Neural crest cell (in vitro differentiated cells): ENCODE measurements around the gene PAPPA2. TPM values are rescaled to one million over a fixed set of nuclear protein-coding genes. Genes with fewer than 3 reads are reported as not detected.

Experiments
- DNase-seq: peaks from one replicate; pipeline ENCODE4 v3.0.0; 2021; ENCODE audit warnings: low read depth, mixed read lengths, low spot score
- H3K27ac Mint-ChIP-seq: one replicate; pipeline ENCODE4 v1.8.0; 2021; ENCODE audit warnings: mild to moderate bottlenecking, mixed read lengths; ENCODE audit not compliant: unreplicated experiment
- H3K27me3 Mint-ChIP-seq: 2 replicates; pipeline ENCODE4 v1.8.0; 2021; ENCODE audit warnings: low read depth, mild to moderate bottlenecking, mixed read lengths
- H3K36me3 Mint-ChIP-seq: 2 replicates; pipeline ENCODE4 v1.8.0; 2021; ENCODE audit warnings: low read depth, mild to moderate bottlenecking, mixed read lengths
- H3K4me1 Mint-ChIP-seq: 2 replicates; pipeline ENCODE4 v1.8.0; 2021; ENCODE audit warnings: mixed read lengths
- H3K4me3 Mint-ChIP-seq: one replicate; pipeline ENCODE4 v1.8.0; 2021; ENCODE audit warnings: mild to moderate bottlenecking, mixed read lengths
- H3K9me3 Mint-ChIP-seq: 2 replicates; pipeline ENCODE4 v1.8.0; 2021; ENCODE audit warnings: mixed read lengths
- total RNA-seq: library from RNA; stranded (reverse); gene quantifications from 2 replicates; pipeline ENCODE4 v1.2.1, GENCODE V29; 2021
- TF ChIP-seq, protein P1 (sequence below): fragments of 200-600 bp; sonication (generic); conservative IDR thresholded peaks from 2 replicates; pipeline ENCODE4 v1.5.0; 2021; ENCODE audit warnings: antibody characterized with exemption, mild to moderate bottlenecking

PAPPA2 gene
- total RNA-seq, 1 donor from 2014 or later: 0.79 TPM

DNA sequence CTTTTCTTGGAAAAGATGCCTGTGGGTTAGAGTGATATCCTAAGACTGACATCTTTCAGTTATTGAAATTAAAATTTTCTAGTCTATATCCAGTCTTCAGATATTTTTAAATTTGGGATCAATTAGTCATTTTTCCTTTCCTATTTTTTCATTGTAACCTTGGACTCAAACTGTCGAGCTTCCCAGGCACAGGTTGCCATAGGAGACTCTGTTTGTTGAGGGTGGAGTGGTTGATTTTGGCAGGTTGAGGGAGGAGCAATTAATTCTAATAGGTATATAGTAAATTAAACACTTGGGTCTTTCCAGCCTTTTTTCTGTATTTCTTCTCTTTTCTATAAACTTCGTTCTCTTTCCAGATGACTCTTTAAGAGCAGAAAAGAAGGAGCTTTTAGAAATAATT is 374.7 kb downstream of the PAPPA2 start:
- H3K36me3 Mint-ChIP-seq: no peaks in the 10 kb centered on the region
- TF ChIP-seq, protein P1, sequence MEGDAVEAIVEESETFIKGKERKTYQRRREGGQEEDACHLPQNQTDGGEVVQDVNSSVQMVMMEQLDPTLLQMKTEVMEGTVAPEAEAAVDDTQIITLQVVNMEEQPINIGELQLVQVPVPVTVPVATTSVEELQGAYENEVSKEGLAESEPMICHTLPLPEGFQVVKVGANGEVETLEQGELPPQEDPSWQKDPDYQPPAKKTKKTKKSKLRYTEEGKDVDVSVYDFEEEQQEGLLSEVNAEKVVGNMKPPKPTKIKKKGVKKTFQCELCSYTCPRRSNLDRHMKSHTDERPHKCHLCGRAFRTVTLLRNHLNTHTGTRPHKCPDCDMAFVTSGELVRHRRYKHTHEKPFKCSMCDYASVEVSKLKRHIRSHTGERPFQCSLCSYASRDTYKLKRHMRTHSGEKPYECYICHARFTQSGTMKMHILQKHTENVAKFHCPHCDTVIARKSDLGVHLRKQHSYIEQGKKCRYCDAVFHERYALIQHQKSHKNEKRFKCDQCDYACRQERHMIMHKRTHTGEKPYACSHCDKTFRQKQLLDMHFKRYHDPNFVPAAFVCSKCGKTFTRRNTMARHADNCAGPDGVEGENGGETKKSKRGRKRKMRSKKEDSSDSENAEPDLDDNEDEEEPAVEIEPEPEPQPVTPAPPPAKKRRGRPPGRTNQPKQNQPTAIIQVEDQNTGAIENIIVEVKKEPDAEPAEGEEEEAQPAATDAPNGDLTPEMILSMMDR: no peak
- no peak overlapping the region for H3K27ac Mint-ChIP-seq
- H3K9me3 Mint-ChIP-seq: no peaks in the 10 kb centered on the region
- no peaks in the 10 kb centered on the region for H3K27me3 Mint-ChIP-seq
- DNase-seq: no peak
- peaks cover 4% of the 10 kb centered on the region for H3K4me1 Mint-ChIP-seq
- H3K4me3 Mint-ChIP-seq: no peak overlapping the region

GRCh38 chr1:176838276-176838995 is 375.5 kb downstream of the PAPPA2 start:
- H3K4me3 Mint-ChIP-seq: no peak overlapping the region
- DNase-seq: no peak
- no peaks in the 10 kb centered on the region for H3K9me3 Mint-ChIP-seq
- peaks cover 4% of the 10 kb centered on the region for H3K4me1 Mint-ChIP-seq
- H3K27me3 Mint-ChIP-seq: no peaks in the 10 kb centered on the region
- H3K36me3 Mint-ChIP-seq: no peaks in the 10 kb centered on the region
- H3K27ac Mint-ChIP-seq: no peak overlapping the region
- TF ChIP-seq, protein P1: no peak

GRCh38 chr1:176839216-176839615 is 376.2 kb downstream of the PAPPA2 start:
- no peak for DNase-seq
- Mint-ChIP-seq H3K9me3 (peaks cover 2% of the 10 kb centered on the region), H3K27me3 (no peaks in the 10 kb centered on the region), H3K4me1 (peaks cover 4% of the 10 kb centered on the region), H3K27ac (no peak overlapping the region), H3K36me3 (no peaks in the 10 kb centered on the region), H3K4me3 (no peak overlapping the region)
- TF ChIP-seq, protein P1: no peak

- TF ChIP-seq, protein P1: no peak
- DNase-seq: no peak
- H3K27ac Mint-ChIP-seq: no peak overlapping the region
- no peaks in the 10 kb centered on the region for H3K36me3 Mint-ChIP-seq
- peaks cover 2% of the 10 kb centered on the region for H3K9me3 Mint-ChIP-seq
- peaks cover 4% of the 10 kb centered on the region for H3K4me1 Mint-ChIP-seq
- H3K4me3 Mint-ChIP-seq: no peak overlapping the region
- peaks cover 3% of the 10 kb centered on the region for H3K27me3 Mint-ChIP-seq
These were observed 378.3 kb downstream of the PAPPA2 start for GRCh38 chr1:176841238-176841637.

GRCh38 chr1:176843352-176844297 is 380.6 kb downstream of the PAPPA2 start:
- Mint-ChIP-seq H3K9me3 (peaks cover 2% of the 10 kb centered on the region), H3K27me3 (peaks cover 3% of the 10 kb centered on the region), H3K4me3 (no peak overlapping the region), H3K27ac (no peak overlapping the region), H3K36me3 (no peaks in the 10 kb centered on the region), H3K4me1 (peaks cover 4% of the 10 kb centered on the region)
- peak; percentile 28 for DNase-seq
- TF ChIP-seq, protein P1: peak; percentile 72
